Measurements from ENCODE around the gene RYR3. TPM values are rescaled to one million over a fixed set of nuclear protein-coding genes. Genes with fewer than 3 reads are reported as not detected.

RYR3 gene
- total RNA-seq, 1 experiment from 2014 or later = not detected

DNA sequence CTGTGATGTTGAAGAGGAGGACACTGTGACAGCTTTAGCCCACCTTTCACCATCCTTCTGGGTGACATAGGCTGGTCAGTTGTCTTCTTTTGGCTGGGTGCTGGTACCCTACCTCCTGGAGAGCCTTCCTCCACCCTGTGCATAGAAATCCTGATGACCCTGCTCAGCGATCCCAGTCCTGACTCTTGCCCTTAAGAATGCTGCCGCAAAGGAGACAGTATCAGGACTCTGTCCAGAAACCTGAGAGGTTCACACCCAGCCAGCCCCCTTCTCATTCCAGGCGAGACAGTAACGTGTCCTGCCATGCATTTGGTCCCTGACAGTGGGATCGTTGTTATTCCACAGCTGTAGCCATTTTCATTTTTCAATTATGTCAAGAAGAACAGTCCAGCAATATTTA, 344.7 kb downstream of the RYR3 start:
- H3K4me3 ChIP-seq = no peak overlapping the region
- no peaks in the 10 kb centered on the region for H3K36me3 ChIP-seq
- no peaks in the 10 kb centered on the region for H3K27me3 ChIP-seq
- no peaks in the 10 kb centered on the region for H3K9me3 ChIP-seq
- no peak for DNase-seq

DNA sequence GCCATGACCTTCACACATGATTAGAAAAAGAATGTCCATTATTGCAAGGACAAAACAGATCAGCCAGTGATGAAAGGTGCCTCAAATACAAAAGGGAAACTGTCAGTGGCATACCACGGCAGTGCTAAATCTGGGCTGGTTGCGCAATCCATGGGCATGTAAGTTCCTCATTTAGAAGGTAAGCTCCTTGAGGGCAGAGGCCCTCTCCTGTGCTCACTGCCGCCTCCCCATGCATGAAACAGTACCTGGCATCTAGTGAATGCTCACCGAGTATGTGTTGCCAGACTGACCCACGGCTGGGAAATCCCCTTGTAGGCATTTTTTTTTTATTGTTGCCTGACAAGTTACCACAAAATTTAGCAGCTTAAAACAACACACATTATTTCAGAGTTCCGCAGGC, 345.4 kb downstream of the RYR3 start:
- DNase-seq = no peak
- Histone ChIP-seq H3K4me3 (no peak overlapping the region), H3K27me3 (no peaks in the 10 kb centered on the region), H3K36me3 (no peaks in the 10 kb centered on the region), H3K9me3 (no peaks in the 10 kb centered on the region)

DNA sequence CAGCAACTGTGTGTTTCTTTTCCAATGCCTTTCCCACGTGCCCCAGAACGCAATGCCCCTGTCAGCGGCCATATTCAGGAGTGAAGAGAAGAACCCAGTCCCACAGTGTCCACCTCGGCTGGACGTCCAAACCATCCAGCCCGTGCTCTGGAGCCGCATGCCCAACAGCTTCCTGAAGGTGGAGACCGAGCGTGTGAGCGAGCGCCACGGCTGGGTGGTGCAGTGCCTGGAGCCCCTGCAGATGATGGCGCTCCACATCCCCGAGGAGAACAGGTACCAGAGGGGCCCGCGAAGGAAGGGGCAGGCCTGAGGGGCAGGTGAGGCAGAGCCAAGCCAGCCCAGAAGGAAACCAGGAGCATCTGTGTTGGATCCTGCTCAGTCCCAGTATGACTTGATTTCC, 349.4 kb downstream of the RYR3 start:
- DNase-seq = no peak
- Histone ChIP-seq H3K36me3 (no peaks in the 10 kb centered on the region), H3K9me3 (no peaks in the 10 kb centered on the region), H3K27me3 (no peaks in the 10 kb centered on the region), H3K4me3 (no peak overlapping the region)

DNA sequence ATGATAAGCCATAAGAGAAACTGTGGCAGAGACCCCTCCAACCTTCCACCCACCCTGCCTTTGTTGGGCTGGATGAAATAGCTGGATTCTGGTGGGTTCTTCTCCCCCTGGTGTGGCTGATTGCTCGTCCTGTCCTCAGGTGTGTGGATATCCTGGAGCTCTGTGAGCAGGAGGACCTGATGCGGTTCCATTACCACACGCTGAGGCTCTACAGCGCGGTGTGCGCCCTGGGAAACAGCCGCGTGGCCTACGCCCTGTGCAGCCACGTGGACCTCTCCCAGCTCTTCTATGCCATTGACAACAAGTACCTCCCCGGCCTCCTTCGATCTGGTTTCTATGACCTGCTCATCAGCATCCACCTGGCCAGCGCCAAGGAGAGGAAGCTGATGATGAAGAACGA, 351.2 kb downstream of the RYR3 start:
- DNase-seq = no peak
- H3K9me3 ChIP-seq = no peaks in the 10 kb centered on the region
- no peaks in the 10 kb centered on the region for H3K36me3 ChIP-seq
- no peaks in the 10 kb centered on the region for H3K27me3 ChIP-seq
- no peak overlapping the region for H3K4me3 ChIP-seq

DNA sequence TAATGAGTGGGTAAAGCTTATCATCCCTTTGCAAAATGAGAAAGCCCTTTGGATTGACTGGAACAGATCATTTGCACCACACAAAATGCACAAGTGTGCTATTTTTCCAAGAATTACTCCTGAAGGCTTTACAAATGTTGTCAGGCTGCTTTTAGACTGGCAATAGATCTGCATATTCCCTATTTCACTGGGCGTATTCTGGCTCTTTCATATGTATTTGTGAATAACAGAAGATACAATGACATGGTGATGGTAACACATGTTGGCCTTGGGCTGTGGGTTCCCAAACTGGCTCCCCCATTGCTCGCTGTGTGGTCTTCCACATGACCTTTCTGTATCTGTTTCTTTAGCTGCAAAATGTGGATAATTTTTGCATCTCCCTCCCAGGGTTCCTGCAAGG, 354.2 kb downstream of the RYR3 start:
- H3K27me3 ChIP-seq = no peaks in the 10 kb centered on the region
- H3K36me3 ChIP-seq = no peaks in the 10 kb centered on the region
- no peak overlapping the region for H3K4me3 ChIP-seq
- no peak for DNase-seq
- no peaks in the 10 kb centered on the region for H3K9me3 ChIP-seq

DNA sequence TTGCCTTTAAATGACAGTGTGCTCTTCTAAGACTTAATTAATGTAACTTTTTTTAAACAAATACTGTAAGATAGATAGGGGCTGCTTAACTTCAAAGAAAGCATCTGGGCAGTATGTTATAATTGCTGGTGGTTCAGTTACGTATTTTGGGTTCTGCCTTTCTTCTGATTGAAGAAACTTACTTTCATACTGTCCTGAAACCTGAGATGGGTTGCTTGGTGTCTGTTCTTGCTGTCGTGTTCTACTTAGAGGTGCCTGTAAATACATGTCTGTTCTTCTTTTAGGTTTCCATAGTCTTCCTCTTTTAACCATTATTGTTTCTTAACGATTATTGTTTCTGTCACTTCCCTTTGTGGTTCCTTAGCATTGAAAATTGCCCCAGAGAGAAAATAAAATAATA, 359.8 kb downstream of the RYR3 start:
- H3K4me3 ChIP-seq = no peak overlapping the region
- no peak for DNase-seq
- no peaks in the 10 kb centered on the region for H3K9me3 ChIP-seq
- H3K36me3 ChIP-seq = no peaks in the 10 kb centered on the region
- no peaks in the 10 kb centered on the region for H3K27me3 ChIP-seq

DNA sequence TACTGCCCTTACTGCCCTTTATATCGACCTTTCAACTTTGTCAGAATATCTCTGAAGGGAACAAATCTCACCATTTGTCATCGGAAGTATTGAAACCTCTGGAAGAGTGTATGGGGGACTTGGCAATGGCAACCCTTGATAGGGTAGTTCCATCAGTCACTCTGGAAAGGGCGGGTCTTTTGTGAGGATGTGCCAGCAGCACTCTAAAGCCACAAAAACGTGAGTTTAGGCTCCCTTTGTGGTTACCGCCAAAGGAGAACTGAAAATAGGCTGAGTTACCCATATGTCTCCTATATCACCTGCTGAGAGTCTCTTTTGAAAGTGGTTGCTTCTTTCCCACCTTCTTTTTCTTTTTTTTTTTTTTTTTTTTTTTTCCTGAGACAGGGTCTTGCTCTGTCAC, 360.7 kb downstream of the RYR3 start:
- Histone ChIP-seq H3K4me3 (no peak overlapping the region), H3K36me3 (no peaks in the 10 kb centered on the region), H3K9me3 (no peaks in the 10 kb centered on the region), H3K27me3 (no peaks in the 10 kb centered on the region)
- DNase-seq = no peak

DNA sequence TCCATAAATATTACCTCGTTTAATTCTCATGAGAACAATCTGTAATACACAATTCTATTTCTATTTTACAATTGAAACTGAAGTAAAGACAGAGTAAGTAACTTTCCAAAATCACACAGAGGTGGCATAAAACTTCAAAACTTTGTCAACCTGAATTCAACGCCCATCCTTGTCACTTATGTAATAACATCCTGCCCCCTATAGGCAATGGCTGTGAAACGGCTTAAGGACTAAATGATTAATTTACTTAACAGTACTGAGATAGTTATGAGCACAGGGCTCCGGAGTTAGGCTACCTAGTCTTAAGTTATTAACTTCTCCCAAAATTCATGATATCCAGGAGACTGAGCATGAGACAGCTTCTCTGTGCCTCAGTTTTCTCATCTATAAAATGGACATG, 364.5 kb downstream of the RYR3 start:
- Histone ChIP-seq H3K36me3 (no peaks in the 10 kb centered on the region), H3K27me3 (no peaks in the 10 kb centered on the region), H3K9me3 (no peaks in the 10 kb centered on the region), H3K4me3 (no peak overlapping the region)
- no peak for DNase-seq

DNA sequence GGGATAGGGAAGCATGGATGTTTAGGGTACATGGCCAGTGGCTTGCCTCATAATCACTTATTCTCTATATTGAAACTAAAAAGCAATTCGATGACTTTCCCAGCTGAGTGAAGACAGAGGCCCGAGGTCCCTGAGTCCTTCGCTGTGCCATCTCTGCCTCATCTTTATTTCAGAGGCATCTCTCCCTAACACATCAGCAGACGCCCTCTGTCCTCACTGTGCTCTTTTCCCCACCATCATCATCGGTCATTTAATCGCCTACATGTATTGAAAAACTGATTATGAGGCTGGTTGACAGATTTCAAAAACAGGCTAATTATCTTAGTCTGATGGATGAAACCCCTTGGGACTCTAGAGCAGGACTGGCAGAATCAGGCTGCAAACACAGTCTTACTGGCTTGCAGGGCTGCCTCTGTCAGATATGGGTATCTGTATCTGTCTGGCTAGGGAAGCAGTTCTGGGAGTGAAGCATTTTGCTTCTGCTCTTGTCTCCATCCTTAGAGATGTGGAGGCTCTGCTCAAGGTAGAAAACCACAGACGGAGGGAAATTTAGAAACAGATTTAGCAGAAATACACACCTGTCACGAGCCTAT, 366.6 kb downstream of the RYR3 start:
- Histone ChIP-seq H3K4me3 (no peak overlapping the region), H3K27me3 (no peaks in the 10 kb centered on the region), H3K36me3 (no peaks in the 10 kb centered on the region), H3K9me3 (no peaks in the 10 kb centered on the region)
- no peak for DNase-seq

DNA sequence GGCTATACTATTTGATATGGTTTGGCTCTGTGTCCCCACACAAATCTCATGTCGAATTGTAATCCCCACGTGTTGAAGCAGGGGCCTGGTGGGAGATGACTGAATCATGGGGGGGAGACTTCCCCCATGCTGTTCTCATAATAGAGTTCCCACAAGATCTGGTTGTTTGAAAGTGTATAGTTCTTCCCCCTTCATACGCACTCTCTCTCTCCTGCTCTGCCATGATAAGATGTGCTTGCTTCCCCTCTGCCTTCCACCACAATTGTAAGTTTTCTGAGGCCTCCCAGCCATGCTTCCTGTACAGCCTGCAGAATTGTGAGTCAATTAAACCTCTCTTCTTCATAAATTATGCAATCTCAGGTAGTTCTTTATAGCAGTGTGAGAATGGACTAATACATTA, 367.4 kb downstream of the RYR3 start:
- DNase-seq = no peak
- H3K36me3 ChIP-seq = no peaks in the 10 kb centered on the region
- no peaks in the 10 kb centered on the region for H3K27me3 ChIP-seq
- no peaks in the 10 kb centered on the region for H3K9me3 ChIP-seq
- no peak overlapping the region for H3K4me3 ChIP-seq

DNA sequence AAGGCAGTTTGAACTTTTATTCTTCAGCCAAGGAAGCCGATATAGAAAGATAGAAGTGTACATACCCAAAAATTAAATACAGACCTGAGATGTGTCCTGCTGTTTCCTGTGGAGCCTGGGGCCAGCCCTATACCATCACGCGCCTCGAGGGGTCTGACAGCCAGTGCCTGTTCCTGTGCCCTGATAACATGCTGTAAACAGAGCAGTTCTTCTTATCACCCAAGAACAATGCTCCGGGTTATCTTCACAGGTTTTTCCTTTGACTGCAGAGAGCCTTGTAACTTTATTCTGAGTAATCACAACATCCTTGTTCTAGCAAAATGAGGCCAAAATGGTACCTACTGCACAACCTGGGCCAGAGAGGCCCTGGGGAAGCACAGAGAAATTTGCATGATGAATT, 367.8 kb downstream of the RYR3 start:
- Histone ChIP-seq H3K36me3 (no peaks in the 10 kb centered on the region), H3K9me3 (no peaks in the 10 kb centered on the region), H3K4me3 (no peak overlapping the region), H3K27me3 (no peaks in the 10 kb centered on the region)
- DNase-seq = no peak

DNA sequence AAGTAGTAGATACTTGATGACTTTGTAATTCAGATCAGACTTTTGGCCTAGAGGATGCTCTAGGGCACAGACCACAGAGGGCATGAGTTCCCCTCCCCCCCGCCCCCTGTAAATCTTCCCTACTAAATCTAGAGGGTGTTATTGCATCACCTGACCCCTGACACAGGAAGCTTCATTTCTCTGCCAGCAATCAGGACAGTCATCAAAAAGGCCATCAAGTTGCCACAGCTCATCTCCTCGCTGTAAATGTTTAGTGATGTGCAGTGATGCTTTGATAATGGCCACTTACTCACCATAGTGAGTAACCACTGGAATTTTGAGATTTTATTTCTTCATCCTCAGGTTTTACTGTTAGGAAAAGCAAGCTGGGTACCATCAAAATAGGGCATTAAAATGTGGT, 368.3 kb downstream of the RYR3 start:
- Histone ChIP-seq H3K9me3 (no peaks in the 10 kb centered on the region), H3K36me3 (no peaks in the 10 kb centered on the region), H3K27me3 (no peaks in the 10 kb centered on the region), H3K4me3 (no peak overlapping the region)
- no peak for DNase-seq

DNA sequence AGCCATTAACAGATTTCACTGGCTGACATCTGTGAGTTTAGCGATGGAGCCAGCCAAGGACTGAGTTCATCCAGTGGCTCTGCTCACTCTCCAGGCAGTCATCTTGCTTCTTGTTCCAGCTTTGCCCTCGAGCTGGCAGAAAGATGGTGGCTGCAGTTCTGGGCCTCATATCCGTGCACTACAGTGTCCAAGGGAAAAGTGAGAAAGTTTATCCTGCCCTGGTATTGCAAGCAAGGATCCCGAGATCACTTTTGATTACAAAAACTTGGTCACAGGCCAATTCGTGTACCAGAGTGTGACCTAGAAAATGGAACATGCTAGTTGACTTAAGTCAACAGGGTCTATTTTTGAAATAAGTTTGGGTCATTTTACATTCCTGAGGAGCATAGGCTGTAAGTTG, 369.6 kb downstream of the RYR3 start:
- DNase-seq = no peak
- no peaks in the 10 kb centered on the region for H3K9me3 ChIP-seq
- no peaks in the 10 kb centered on the region for H3K36me3 ChIP-seq
- H3K27me3 ChIP-seq = no peaks in the 10 kb centered on the region
- H3K4me3 ChIP-seq = no peak overlapping the region

DNA sequence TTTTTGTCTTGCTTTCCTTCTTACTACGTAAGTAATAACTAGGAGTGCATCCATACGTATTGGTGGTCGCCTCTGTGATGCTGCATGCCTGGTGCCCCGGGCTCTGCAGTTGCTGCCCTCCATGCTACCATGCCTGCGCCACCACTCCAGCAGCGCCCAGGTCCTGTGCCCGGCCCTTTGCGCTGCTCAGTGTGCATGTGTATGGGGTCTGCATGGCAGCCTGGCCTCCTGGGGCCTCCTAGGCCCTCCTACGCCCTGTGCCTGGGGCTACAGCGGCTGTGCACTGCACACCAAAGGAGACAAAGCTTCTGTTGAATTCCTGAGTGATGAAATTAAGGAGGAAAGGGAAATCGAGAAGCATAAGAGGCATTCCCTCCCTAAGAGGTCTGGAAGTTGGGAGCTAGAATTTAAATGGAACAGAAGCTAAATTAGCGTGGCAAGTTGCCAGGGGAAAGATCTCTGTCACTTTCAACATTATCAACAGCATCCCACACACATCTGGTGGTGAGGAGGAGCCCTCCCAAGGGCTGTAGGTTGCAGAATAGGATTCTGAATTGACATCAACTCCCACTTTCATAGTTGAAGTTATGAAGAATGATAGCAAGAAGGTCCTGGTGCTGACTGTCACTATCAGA, 382.5 kb downstream of the RYR3 start:
- H3K9me3 ChIP-seq = no peaks in the 10 kb centered on the region
- no peaks in the 10 kb centered on the region for H3K27me3 ChIP-seq
- H3K4me3 ChIP-seq = no peak overlapping the region
- DNase-seq = no peak
- H3K36me3 ChIP-seq = no peaks in the 10 kb centered on the region

DNA sequence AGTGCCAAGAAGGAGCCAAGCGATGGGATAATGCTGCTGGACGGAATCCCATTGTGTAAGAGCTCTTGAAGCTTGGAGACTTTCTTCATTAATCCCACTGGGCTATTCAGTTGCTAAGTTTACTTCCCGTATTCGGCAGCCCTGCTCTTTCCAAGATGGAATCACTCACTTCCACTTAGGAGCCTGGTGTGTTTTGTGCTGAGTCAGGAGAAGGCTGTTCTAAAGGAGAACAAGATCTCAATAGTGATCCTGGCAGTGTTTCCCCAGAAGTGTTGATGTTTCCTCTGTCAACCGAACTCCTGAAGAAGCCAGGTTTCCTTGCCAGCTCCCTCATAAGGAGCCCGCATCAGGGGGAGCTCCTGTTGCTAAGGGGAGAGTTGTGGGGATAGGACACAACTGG, 387.4 kb downstream of the RYR3 start:
- Histone ChIP-seq H3K36me3 (no peaks in the 10 kb centered on the region), H3K9me3 (no peaks in the 10 kb centered on the region), H3K27me3 (no peaks in the 10 kb centered on the region), H3K4me3 (no peak overlapping the region)
- no peak for DNase-seq

DNA sequence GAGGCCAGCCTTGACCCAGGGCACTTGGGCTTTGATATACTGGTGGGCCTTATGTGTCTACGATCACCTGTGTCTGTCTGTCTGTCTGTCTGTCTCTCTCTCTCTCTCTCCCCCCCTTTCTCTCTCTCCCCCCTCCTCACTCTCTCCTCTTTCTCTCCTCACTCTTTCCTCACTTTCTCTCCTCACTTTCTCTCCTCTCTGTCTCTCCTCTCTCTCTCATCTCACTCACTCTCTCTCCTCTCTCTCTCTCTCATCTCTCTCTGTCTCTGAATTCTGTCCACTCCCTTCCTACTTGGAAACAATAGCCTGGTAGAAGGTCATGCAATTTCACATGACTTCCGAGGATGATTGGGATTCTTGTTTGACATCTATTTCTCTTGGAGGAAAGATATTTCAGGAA, 388.4 kb downstream of the RYR3 start:
- H3K36me3 ChIP-seq = no peaks in the 10 kb centered on the region
- H3K27me3 ChIP-seq = no peaks in the 10 kb centered on the region
- no peak for DNase-seq
- H3K9me3 ChIP-seq = no peaks in the 10 kb centered on the region
- no peak overlapping the region for H3K4me3 ChIP-seq

DNA sequence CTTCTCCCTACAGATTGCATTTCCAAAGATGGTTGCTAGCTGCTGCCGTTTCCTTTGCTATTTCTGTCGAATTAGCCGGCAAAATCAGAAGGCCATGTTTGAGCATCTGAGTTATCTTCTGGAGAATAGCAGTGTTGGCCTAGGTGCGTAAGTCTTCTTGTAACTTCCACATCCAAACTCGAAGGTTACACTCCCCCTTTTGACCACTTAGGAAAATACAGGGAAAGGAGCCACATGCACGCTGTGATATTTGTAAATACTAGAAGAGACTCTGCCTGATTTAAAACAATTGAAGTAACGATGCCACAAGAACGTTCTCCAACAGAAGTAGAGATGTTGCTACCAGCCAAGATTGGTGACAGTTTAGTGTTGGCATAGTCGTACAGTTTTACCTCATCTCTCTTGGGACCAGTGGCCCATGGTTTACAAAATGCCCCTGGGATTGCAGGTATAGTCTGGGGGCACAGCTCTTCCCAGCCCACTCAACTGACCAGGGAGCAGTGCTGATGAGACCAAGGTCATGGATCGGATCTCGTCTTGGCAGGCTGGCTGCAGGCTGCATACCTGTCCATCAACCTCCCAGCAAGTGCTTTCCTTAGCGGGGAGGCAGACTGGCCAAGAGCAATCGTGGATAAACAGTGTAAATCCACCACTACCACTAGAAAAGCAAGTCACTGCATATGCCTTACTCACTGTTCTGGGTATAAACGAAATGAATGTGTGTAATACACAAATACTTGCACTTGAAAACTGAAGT, 389.1 kb downstream of the RYR3 start:
- Histone ChIP-seq H3K9me3 (no peaks in the 10 kb centered on the region), H3K4me3 (no peak overlapping the region), H3K27me3 (no peaks in the 10 kb centered on the region), H3K36me3 (no peaks in the 10 kb centered on the region)
- DNase-seq = no peak

DNA sequence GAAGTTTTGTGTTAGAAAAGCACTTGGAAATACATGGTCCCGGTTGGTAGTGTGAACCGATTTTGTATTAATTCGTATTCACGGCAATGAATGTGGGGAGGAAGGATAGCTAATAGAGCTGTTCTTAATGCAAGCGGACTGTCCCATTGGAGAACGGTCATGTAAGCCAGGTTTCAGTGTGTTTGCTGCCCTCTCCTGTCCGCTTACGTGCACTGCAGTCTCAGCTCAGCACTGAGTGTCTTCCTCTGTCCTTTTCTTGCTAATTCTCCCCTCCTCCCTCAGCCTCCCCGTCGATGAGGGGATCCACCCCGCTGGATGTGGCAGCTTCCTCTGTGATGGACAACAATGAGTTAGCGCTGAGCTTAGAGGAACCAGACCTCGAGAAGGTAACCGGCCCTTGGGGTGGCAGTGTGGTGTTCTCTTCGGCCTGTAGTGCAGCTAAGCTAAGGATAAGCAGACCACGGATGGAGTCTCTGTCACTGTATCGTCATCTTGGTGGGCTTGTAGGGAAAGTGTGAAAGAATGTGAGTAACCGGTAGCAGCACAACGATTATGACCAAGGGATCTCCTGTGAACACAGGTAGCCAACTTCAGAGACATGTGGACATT, 390.0 kb downstream of the RYR3 start:
- H3K9me3 ChIP-seq = no peaks in the 10 kb centered on the region
- no peaks in the 10 kb centered on the region for H3K27me3 ChIP-seq
- H3K4me3 ChIP-seq = no peak overlapping the region
- H3K36me3 ChIP-seq = no peaks in the 10 kb centered on the region
- DNase-seq = peak; percentile 47

Measured in MG63 (cell line).